Stimulated activated CD8-positive, alpha-beta memory T cell treated with anti-CD3 and anti-CD28 coated beads, Interleukin-7, amount 100 ng/mL, for 24 hours (primary cell): Measurements from ENCODE around the gene PPP2R2B.
"Not testable (repeated sequence)": the region's sequence is repeated elsewhere in the genome, so short reads cannot be mapped to it uniquely, and the experiment has no call there.

Experiments used
- DNase-seq: peaks from one replicate; pipeline ENCODE4 v3.0.0-alpha.2; 2020; ENCODE audit warnings: low read depth

The PPP2R2B gene

DNA sequence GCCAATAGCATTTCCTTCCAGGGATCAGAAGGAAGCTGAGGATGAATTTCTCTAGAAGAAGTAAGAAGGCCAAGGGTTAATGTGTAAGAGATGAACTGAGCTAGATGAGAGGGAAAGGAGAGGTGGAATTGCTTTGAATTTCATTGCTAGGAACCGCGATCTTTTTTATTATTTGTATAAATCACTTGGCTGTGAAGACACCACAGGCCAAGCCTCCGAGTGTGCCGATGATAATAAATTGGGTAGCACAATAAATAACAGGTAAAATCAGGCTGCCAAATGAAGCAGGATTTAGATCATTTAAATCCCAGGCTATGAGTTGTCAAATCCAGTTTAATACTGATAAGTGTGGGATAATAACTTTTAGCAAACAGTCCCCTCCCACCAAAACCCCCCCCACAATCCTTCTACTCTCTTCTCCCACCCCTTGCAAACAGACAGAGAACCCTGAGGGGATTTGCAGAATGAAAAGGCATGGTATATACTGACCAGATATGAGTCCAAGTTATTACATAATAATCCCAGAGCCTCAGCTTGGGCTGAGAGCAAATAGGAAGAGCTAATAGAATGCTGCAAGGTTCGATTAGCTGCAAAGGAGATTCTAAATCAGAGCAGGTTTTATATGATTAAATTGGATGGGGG is 143.5 kb downstream of the PPP2R2B start:
- DNase-seq = no peak

DNA sequence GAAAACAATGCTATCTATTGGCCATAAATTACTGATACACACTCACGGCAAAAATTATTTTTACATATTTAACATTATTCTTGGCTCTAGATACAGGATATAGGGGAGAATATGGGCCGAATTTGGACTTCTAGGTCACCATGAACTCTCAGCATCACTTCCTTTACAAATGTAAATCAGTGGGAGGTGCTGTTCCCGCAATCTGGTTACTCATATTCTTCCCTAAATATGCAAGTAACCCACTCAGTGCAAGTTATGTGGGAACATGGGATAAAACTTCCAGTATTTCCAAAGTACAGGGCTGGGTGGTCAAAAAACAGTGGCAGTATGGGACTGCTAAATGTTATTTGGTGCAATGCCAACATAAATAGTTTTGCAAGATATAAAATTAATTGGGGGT is 145.6 kb downstream of the PPP2R2B start:
- no peak for DNase-seq

GRCh38 chr5:146731909-146732659 is 146.5 kb downstream of the PPP2R2B start:
- no peak for DNase-seq

GRCh38 chr5:146728746-146729145 is 149.8 kb downstream of the PPP2R2B start:
- DNase-seq = not testable (repeated sequence)

DNA sequence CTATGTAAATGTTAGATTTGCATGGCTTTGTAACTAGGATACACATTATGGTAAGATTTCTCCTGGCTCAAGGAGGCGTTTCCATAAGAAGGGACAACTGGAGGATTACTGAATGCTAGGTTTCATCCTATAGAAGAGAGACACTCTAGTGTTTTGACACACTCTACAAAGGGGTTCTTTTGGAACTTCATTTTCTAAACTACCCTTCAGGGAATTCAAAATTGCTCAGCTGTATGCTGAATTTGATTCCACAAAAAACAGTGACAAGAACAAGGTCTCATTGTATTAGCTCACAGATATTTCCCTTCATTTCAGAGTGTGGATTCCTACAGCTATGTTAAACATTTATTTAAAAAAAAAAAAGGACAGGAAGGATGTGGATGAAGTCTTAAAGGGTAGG is 151.7 kb downstream of the PPP2R2B start:
- no peak for DNase-seq

GRCh38 chr5:146726020-146726419 is 152.5 kb downstream of the PPP2R2B start:
- no peak for DNase-seq

DNA sequence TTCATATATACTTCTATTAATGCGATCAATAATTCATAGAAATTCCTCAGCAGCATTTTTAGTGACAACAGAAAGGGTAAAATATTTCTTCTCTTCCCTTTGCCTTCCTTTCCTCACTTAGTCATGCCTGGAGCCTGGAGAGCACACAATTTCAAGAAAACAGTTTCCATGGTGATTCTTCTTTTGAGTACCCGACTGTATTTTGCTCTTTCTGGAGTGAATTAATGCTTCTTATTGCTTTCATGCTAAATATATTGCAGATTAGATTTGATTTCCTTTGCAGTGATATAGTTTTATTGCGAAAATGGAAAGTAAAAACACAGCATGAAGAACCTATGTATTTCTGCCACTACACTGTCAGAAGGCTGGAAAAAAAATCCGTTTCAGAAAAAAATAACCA is 153.5 kb downstream of the PPP2R2B start:
- DNase-seq = no peak

DNA sequence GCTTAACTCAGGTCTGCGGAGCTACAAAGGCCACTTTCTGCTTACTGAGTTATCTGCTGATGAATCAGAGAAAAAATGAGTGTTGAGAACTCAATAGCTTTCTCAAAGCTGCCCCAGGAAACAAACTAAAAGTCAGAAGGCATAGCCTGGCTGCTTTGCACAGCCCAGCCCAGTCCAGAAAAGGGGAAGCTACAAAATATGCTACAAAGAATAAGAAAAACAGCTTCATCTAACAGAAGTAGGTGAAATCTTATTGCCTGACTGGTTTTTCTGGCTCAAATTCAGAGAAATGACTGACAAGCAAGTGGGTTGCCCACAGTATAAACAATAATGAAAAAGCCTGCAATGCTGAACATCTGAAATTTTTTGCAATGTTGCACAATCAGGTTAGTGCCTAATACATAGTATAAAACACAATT is 156.2 kb downstream of the PPP2R2B start:
- DNase-seq = no peak

DNA sequence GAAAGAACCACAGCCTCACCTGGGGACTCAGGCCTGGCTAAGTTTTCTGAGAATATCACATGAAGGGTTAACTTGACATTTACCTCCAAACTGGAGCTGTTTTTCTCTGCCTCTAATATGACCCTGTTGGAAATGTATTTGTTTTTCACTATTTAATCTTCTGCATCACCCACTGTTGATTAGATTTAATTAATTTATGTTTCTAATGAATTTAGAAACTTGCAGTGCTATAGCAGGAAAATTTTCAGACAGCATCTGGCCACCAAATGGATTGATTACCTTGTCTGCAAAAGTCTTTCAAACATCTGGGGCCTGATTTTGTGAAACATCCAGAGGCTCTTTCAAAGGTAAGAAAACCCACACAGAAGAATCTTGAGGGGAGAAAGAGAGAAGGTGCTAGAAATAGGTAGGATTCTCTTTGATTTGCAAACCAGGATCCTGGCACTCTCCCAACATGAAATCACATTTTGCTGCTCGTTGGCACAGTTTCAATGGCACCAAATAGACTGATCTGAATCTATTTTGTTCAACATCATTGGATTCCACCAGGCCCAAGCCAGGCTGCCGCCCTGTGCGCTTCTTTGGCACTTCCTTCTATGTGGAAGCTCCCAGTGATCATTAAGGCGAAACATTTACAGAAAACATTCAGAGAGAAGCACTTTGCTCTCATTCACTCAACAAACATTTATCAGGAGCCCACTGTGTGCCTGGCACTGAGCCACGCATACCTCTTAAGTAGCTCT is 157.3 kb downstream of the PPP2R2B start:
- no peak for DNase-seq

- no peak for DNase-seq
Observed at GRCh38 chr5:146720107-146720506, 158.4 kb downstream of the PPP2R2B start.

- DNase-seq = no peak
Observed at GRCh38 chr5:146719179-146719578, 159.4 kb downstream of the PPP2R2B start.

DNA sequence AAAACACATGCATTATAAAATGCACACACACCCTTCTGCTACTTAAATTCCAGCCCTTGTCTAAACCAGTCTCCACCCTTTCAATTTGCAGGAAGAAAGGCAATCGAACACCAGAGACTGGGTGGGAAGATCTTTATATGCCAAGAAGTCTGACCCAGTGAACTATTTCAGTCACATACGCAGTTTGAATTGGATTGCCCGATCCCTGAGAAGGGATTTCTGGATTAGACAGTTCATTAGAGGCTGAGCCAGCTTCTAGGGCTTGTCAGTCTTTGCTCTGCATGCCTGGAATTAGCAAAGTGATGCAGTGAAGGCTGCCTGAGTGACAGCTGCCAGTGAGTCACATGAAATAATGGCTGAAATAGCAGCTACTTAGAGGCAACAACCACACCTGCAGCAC is 159.9 kb downstream of the PPP2R2B start:
- no peak for DNase-seq

GRCh38 chr5:146717951-146718350 is 160.6 kb downstream of the PPP2R2B start:
- no peak for DNase-seq

- no peak for DNase-seq
Observed at GRCh38 chr5:146716636-146717035, 161.9 kb downstream of the PPP2R2B start.

DNA sequence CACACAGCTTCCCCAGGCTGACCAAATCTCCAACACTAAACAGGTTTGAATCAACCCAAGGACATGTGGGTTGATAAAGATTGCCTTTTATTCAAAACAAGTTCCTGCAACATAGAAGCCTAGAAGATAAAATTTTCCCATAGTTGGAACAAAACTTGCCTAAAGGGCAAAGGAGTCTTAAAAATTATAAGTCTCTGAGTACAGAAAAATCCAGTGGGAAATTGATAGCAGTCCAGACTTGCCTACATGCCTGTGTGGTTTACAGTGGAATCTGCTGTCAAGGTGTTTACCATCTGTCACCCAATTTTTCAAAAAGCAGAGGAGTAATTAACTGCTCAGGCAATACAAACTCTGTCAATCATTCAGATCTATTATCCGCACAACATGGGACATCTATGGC is 168.2 kb downstream of the PPP2R2B start:
- no peak for DNase-seq

GRCh38 chr5:146707316-146707715 is 171.2 kb downstream of the PPP2R2B start:
- DNase-seq = no peak

DNA sequence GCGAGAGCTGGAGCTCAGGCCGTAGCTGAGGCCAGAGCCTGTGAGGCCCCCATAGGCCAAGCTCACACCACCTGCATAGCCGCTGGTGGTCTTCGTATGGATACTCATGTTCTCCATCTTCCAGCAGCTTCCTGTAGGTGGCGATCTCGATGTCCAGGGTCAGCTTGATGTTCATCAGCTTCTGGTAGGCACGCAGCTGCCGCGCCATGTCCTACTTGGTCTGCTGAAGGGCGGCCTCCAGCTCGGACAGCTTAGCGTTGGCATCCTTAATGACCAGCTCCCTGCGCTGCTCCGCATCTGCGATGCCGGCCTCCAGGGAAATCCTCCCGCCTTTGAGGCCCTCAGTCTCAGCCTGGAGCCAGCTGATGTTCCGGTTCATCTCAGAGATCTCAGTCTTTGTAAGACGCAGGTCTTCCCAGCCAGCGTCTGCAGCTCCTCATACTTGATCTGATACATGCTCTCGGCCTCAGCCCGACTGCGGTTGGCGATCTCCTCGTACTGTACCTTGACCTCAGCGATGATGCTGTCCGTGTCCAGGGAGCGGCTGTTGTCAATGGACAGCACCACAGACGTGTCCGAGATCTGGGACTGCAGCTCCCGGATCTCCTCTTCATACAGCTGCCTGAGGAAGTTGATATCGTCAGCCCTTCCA is 172.1 kb downstream of the PPP2R2B start:
- DNase-seq = no peak

DNA sequence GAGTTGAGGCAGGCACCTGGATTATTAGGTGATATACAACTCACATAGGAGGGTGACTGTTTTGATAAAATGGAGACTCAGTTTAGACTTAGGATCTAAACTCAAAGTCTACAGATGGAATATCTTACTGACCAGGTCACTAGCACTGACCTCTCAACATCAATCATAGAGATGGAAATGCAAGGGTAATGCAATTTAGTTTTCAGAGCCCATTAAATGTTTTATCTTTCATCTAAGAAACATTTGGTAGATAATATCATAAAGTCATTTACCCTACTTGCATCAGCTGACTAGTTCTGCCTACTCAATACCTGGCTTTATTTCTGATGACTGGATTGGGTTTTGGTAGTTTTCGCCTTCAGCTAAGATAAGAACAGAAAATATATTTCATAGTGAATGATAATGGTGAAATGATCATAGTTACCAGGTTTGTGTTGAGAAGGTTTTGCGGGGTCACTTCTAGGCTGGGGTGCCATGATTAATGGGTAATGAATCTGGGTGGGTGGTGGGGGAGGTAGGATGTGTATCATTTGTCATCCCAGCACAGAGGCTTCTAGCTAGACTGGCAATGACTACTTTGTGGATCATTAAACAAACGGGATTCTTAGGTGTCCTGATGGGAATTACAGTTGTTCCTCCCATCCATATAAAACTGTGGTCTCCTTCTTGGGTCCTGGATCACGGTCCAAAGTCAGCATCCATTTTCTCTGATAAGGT is 173.4 kb downstream of the PPP2R2B start:
- DNase-seq = no peak

GRCh38 chr5:146703899-146704298 is 174.7 kb downstream of the PPP2R2B start:
- DNase-seq = no peak

DNA sequence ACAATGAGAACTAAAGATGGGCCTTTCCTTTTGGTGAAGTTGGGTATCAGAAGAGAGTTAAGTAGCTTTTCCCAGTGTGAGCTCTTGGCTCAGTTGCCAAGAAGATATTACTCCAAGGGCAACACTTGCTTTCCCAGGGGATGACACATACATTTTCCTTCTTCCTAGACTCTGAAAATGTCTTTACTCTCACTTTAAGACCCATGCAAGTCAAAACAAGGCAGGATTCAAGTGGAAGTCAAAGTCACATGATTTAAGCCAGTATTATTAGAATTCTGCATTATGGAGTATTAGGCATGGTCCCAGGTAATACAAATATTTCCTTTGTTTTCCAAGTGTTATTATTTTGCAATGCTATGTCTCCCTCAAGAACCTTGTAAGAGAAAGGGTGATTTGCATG is 175.1 kb downstream of the PPP2R2B start:
- DNase-seq = no peak

GRCh38 chr5:146699664-146700418 is 178.7 kb downstream of the PPP2R2B start:
- no peak for DNase-seq
